Measurements from ENCODE around the gene MYMK. TPM values are rescaled to one million over a fixed set of nuclear protein-coding genes. Genes with fewer than 3 reads are reported as not detected.

MYMK gene
- total and polyA plus RNA-seq, 12 donors = not detected

GRCh38 chr9:133472277-133472645 lies 52.5 kb downstream of the MYMK start:
- Histone ChIP-seq H3K9me3 (no peaks in the 10 kb centered on the region), H3K36me3 (peaks cover 0 to 64% (median 0%) of the 10 kb centered on the region in 9 donors), H3K4me1 (peaks cover 0 to 45% (median 0%) of the 10 kb centered on the region in 9 donors), H3K27ac (no peak overlapping the region), H3K27me3 (no peaks in the 10 kb centered on the region), H3K4me3 (no peak overlapping the region)
- WGBS, 2 donors = 88 to 89% methylated on average over 11 of the region's 11 CpGs
- ATAC-seq = no peak
- no peak for DNase-seq
- no peak for TF ChIP-seq CTCF (IDR thresholded peaks at IDR 0.05)
- intact Hi-C loops (cut with DNase I) = no loop called here

GRCh38 chr9:133471551-133472276 lies 53.0 kb downstream of the MYMK start:
- peaks cover 0 to 62% (median 0%) of the 10 kb centered on the region in 9 donors for H3K36me3 ChIP-seq
- intact Hi-C loops (cut with DNase I) = no loop called here

GRCh38 chr9:133470988-133471387 lies 53.8 kb downstream of the MYMK start:
- WGBS, 2 donors = 79 to 92% methylated on average over 7 of the region's 7 CpGs
- Histone ChIP-seq H3K4me3 (no peak overlapping the region), H3K27me3 (no peaks in the 10 kb centered on the region), H3K27ac (no peak overlapping the region), H3K9me3 (no peaks in the 10 kb centered on the region), H3K36me3 (peaks cover 0 to 58% (median 0%) of the 10 kb centered on the region in 9 donors), H3K4me1 (peaks cover 0 to 32% (median 0%) of the 10 kb centered on the region in 9 donors)
- TF ChIP-seq CTCF (IDR thresholded peaks at IDR 0.05) = no peak
- ATAC-seq (no peak), DNase-seq (no peak)
- intact Hi-C loops (cut with DNase I) = no loop called here

More at GRCh38 chr9:133471551-133472276, 53.0 kb downstream of the MYMK start:
- DNase-seq (no peak), ATAC-seq (no peak)
- H3K27ac ChIP-seq = no peak overlapping the region
- no peaks in the 10 kb centered on the region for H3K27me3 ChIP-seq
- no peak for TF ChIP-seq CTCF (IDR thresholded peaks at IDR 0.05)
- H3K4me1 ChIP-seq = peaks cover 0 to 39% (median 0%) of the 10 kb centered on the region in 9 donors
- WGBS, 2 donors = 85 to 87% methylated on average over 27 of the region's 27 CpGs
- no peaks in the 10 kb centered on the region for H3K9me3 ChIP-seq
- H3K4me3 ChIP-seq = no peak overlapping the region

GRCh38 chr9:133470427-133470924 lies 54.3 kb downstream of the MYMK start:
- no peak for TF ChIP-seq CTCF (IDR thresholded peaks at IDR 0.05)
- no peak overlapping the region for H3K4me3 ChIP-seq
- H3K36me3 ChIP-seq = peaks cover 0 to 58% (median 0%) of the 10 kb centered on the region in 9 donors
- no peak overlapping the region for H3K27ac ChIP-seq
- no peaks in the 10 kb centered on the region for H3K27me3 ChIP-seq
- no peak for ATAC-seq
- H3K4me1 ChIP-seq = peaks cover 0 to 27% (median 0%) of the 10 kb centered on the region in 9 donors
- H3K9me3 ChIP-seq = no peaks in the 10 kb centered on the region
- DNase-seq = no peak
- 79 to 89% methylated on average over 16 of the region's 16 CpGs for WGBS, 2 donors
- intact Hi-C loops (cut with DNase I) = no loop called here

All from heart right ventricle (tissue), 16 donors.